SK-N-MC (cell line): ENCODE measurements around the gene NPAS2.

Experiments
- EZH2 ChIP-seq: fragments of 200-600 bp; sonication (generic); IDR thresholded peaks from one replicate; pipeline ENCODE4 v1.6.1; 2017; ENCODE audit warnings: antibody characterized with exemption
- POLR2AphosphoS5 ChIP-seq: IDR thresholded peaks from 2 replicates; pipeline ENCODE4 v1.6.1; 2012; ENCODE audit warnings: mild to moderate bottlenecking, low read depth, low read length, borderline replicate concordance

GRCh38 chr2:100831831-100832230, 11.9 kb downstream of the NPAS2 start:
- no peak for TF ChIP-seq EZH2
- TF ChIP-seq POLR2AphosphoS5: no peak
